ENCODE results near the gene ESYT1.

Gene ESYT1

GRCh38 chr12:56128670-56129205, 671 bp downstream of the ESYT1 start:
- DNase-seq: peak; percentile 56

GRCh38 chr12:56129206-56129941, 1.3 kb downstream of the ESYT1 start:
- DNase-seq: peak; percentile 73

- no peak for DNase-seq
These were observed 2.0 kb downstream of the ESYT1 start for GRCh38 chr12:56129942-56130495.

GRCh38 chr12:56130876-56131275, 2.8 kb downstream of the ESYT1 start:
- DNase-seq: no peak

GRCh38 chr12:56134897-56135296, 6.8 kb downstream of the ESYT1 start:
- DNase-seq: no peak

GRCh38 chr12:56137853-56138571, 9.9 kb downstream of the ESYT1 start:
- DNase-seq: no peak

- DNase-seq: no peak
These were observed 14.1 kb downstream of the ESYT1 start for GRCh38 chr12:56141946-56142784.

- DNase-seq: no peak
These were observed 15.2 kb downstream of the ESYT1 start for GRCh38 chr12:56143217-56143616.

- DNase-seq: no peak
These were observed 15.8 kb downstream of the ESYT1 start for GRCh38 chr12:56143870-56144269.

GRCh38 chr12:56145217-56145616, 17.1 kb downstream of the ESYT1 start:
- no peak for DNase-seq

GRCh38 chr12:56146492-56147460, 18.7 kb downstream of the ESYT1 start:
- DNase-seq: no peak

GRCh38 chr12:56150563-56150962, 22.5 kb downstream of the ESYT1 start:
- no peak for DNase-seq

GRCh38 chr12:56151672-56152131, 23.6 kb downstream of the ESYT1 start:
- peak; percentile 31 for DNase-seq

- DNase-seq: peak; percentile 94
These were observed 24.2 kb downstream of the ESYT1 start, which contains the start of gene MYL6B for GRCh38 chr12:56152132-56152755. Gene MYL6B, plus strand, starts transcription at chr12:56152587. Its CDS starts 1,332 bp downstream, at chr12:56153919.

GRCh38 chr12:56152756-56153677, 24.9 kb downstream of the ESYT1 start:
- DNase-seq: no peak

GRCh38 chr12:56153678-56154065, 25.6 kb downstream of the ESYT1 start:
- no peak for DNase-seq

GRCh38 chr12:56154246-56154771, 26.2 kb downstream of the ESYT1 start:
- DNase-seq: peak; percentile 49

GRCh38 chr12:56154818-56155217, 26.8 kb downstream of the ESYT1 start:
- no peak for DNase-seq

GRCh38 chr12:56155256-56155845, 27.3 kb downstream of the ESYT1 start:
- DNase-seq: no peak
